BJ (cell line): Measurements from ENCODE around the gene TELO2. TPM values are rescaled to one million over a fixed set of nuclear protein-coding genes. Genes with fewer than 3 reads are reported as not detected.

Experiments used
- CTCF ChIA-PET: fragments of 350-600 bp; formaldehyde crosslinking; extraction: SDS; loops from one replicate; lab custom pipeline; 2021; ENCODE audit warnings: antibody characterized with exemption, inconsistent platforms; lab: Yijun Ruan, JAX
- POLR2A ChIA-PET: fragments of 300-600 bp; sonication (Branson Sonifier 250); formaldehyde crosslinking; extraction: SDS; loops from one replicate; lab custom pipeline; 2021; ENCODE audit warnings: antibody characterized with exemption; lab: Charles Lee
- DNase-seq: peaks from one replicate; pipeline ENCODE4 v3.0.0-alpha.2; 2011; ENCODE audit warnings: low read depth
- H3K27me3 ChIP-seq: 2 replicates; pipeline ENCODE4 v1.6.0; 2011; ENCODE audit warnings: low read length; ENCODE audit not compliant: control insufficient read depth, insufficient read depth
- H3K36me3 ChIP-seq: 2 replicates; pipeline ENCODE4 v1.5.1; 2011; ENCODE audit warnings: low read length; ENCODE audit not compliant: control insufficient read depth, insufficient read depth
- H3K4me3 ChIP-seq: 2 replicates; pipeline ENCODE4 v1.5.1; 2011; ENCODE audit warnings: low read depth, mild to moderate bottlenecking, control low read depth, low read length
- CTCF ChIP-seq: IDR thresholded peaks from 2 replicates; pipeline ENCODE4 v1.5.1; 2011; ENCODE audit warnings: low read depth, mild to moderate bottlenecking, control low read depth, inconsistent platforms, low read length, moderate library complexity; ENCODE audit not compliant: insufficient read depth
- polyA plus RNA-seq: library from polyadenylated mRNA; depleted of rRNA; stranded (reverse); fragments of >200 nt; gene quantifications from 2 replicates; pipeline ENCODE4 v1.2.3, GENCODE V29; 2011

The TELO2 gene
- polyA plus RNA-seq, 1 experiment: 15.9 TPM

GRCh38 chr16:1519831-1520230, 26.7 kb downstream of the TELO2 start:
- POLR2A ChIA-PET: no interaction called here
- CTCF ChIA-PET: interaction anchor here (0.7 to 1.6 kb wide), 3 partner anchors 9 to 293 kb away, joined by 3 to 7 read pairs (median 4); no protein-coding TSS in a partner anchor

GRCh38 chr16:1520461-1520860, 27.3 kb downstream of the TELO2 start:
- Histone ChIP-seq H3K27me3 (no peaks in the 10 kb centered on the region), H3K36me3 (peaks cover 2% of the 10 kb centered on the region), H3K4me3 (no peak overlapping the region)
- CTCF ChIA-PET: no interaction called here
- TF ChIP-seq CTCF: no peak
- POLR2A ChIA-PET: no interaction called here
- no peak for DNase-seq

More at GRCh38 chr16:1519831-1520230, 26.7 kb downstream of the TELO2 start:
- TF ChIP-seq CTCF: no peak
- Histone ChIP-seq H3K4me3 (no peak overlapping the region), H3K36me3 (peaks cover 2% of the 10 kb centered on the region), H3K27me3 (no peaks in the 10 kb centered on the region)
- DNase-seq: no peak

GRCh38 chr16:1523581-1524245, 30.6 kb downstream of the TELO2 start:
- peaks cover 2% of the 10 kb centered on the region for H3K36me3 ChIP-seq
- H3K27me3 ChIP-seq: no peaks in the 10 kb centered on the region
- TF ChIP-seq CTCF: no peak
- DNase-seq: no peak
- ChIA-PET POLR2A (no interaction called here), CTCF (interaction anchor here (0.7 to 2.0 kb wide), 2 partner anchors 9 to 34 kb away, joined by 3 to 5 read pairs; no protein-coding TSS in a partner anchor)
- no peak overlapping the region for H3K4me3 ChIP-seq

GRCh38 chr16:1524366-1524765, 31.2 kb downstream of the TELO2 start:
- no peak for DNase-seq
- ChIA-PET POLR2A (no interaction called here), CTCF (interaction anchor here (2.0 kb wide), 1 partner anchor 10 kb away, joined by 5 read pairs; no protein-coding TSS in a partner anchor)

More at GRCh38 chr16:1524366-1524765, 31.2 kb downstream of the TELO2 start:
- Histone ChIP-seq H3K36me3 (peaks cover 2% of the 10 kb centered on the region), H3K4me3 (no peak overlapping the region), H3K27me3 (no peaks in the 10 kb centered on the region)
- TF ChIP-seq CTCF: no peak
